GM12878 (cell line): Measurements from ENCODE around the gene KRT71. TPM values are rescaled to one million over a fixed set of nuclear protein-coding genes. Genes with fewer than 3 reads are reported as not detected.

Experiments used
- ATAC-seq: fragments of 200-7000 bp; cut with Tn5 transposase; 3 replicates; pipeline ENCODE4 v1.9.1; 2020; ENCODE audit warnings: mild to moderate bottlenecking, moderate library complexity
- BruUV-seq: library from RNA; stranded (reverse); fragments of 400-500 nt; replicated peaks from 2 replicates; lab custom pipeline; 2021; lab: Mats Ljungman, UMichigan
- CTCF ChIA-PET: fragments of 300-600 bp; sonication (Branson Sonifier 250); formaldehyde crosslinking; extraction: SDS; loops from one replicate; lab custom pipeline; 2021; ENCODE audit warnings: inconsistent platforms; lab: Yijun Ruan, JAX
- POLR2A ChIA-PET: fragments of 350-600 bp; formaldehyde crosslinking; extraction: SDS; loops from one replicate; lab custom pipeline; 2021; ENCODE audit warnings: inconsistent platforms; lab: Charles Lee
- RAD21 ChIA-PET: fragments of 300-600 bp; sonication (Branson Sonifier 250); formaldehyde crosslinking; loops from one replicate; lab custom pipeline; 2023; ENCODE audit warnings: antibody characterized with exemption; ENCODE audit not compliant: unreplicated experiment; lab: Charles Lee
- SMC1A ChIA-PET: fragments of 300-600 bp; sonication (Branson Sonifier 250); formaldehyde crosslinking; loops from one replicate; lab custom pipeline; 2023; ENCODE audit not compliant: unreplicated experiment, uncharacterized antibody; lab: Charles Lee
- DNase-seq: peaks from one replicate; pipeline ENCODE4 v3.0.0-alpha.2; 2011; ENCODE audit warnings: low read depth, low spot score
- FAIRE-seq: peaks from 3 replicates; lab custom pipeline; 2011; peaks lifted over from hg19 to GRCh38; lab: Jason Lieb, UNC
- H2AFZ ChIP-seq: 2 replicates; pipeline ENCODE4 v1.6.0; 2011; ENCODE audit warnings: low read depth, low read length, control low read depth; ENCODE audit not compliant: control insufficient read depth
- H3K27ac ChIP-seq: 2 replicates; pipeline ENCODE4 v1.5.1; 2011; ENCODE audit warnings: control low read depth; ENCODE audit not compliant: control insufficient read depth, insufficient read depth
- H3K27me3 ChIP-seq, 2 experiments: replicated peaks in 1 of 2; 2 replicates each; pipeline versions ENCODE4 v1.6.0 to v1.6.1; 2011; ENCODE audit warnings: low read length in 1 of 2; ENCODE audit not compliant: control insufficient read depth in 2 of 2, insufficient read depth in 2 of 2
- H3K36me3 ChIP-seq, 2 experiments: 2 replicates each; pipeline ENCODE4 v1.5.1; 2011; ENCODE audit warnings: low read length in 1 of 2; ENCODE audit not compliant: control insufficient read depth in 2 of 2, insufficient read depth in 2 of 2
- H3K4me1 ChIP-seq: 2 replicates; pipeline ENCODE4 v1.6.1; 2011; ENCODE audit warnings: mild to moderate bottlenecking, low read length, moderate library complexity, mixed read lengths; ENCODE audit not compliant: control insufficient read depth, insufficient read depth
- H3K4me2 ChIP-seq: 2 replicates; pipeline ENCODE4 v1.6.0; 2011; ENCODE audit warnings: control low read depth; ENCODE audit not compliant: control insufficient read depth, insufficient read depth
- H3K4me3 ChIP-seq: fragments of 200-600 bp; sonication (generic); 2 replicates; pipeline ENCODE4 v1.5.1; 2016
- H3K79me2 ChIP-seq: 2 replicates; pipeline ENCODE4 v1.6.0; 2011; ENCODE audit warnings: low read length; ENCODE audit not compliant: control insufficient read depth, insufficient read depth
- H3K9ac ChIP-seq: 2 replicates; pipeline ENCODE4 v1.8.0; 2011; ENCODE audit warnings: low read length, control low read depth, mixed read lengths; ENCODE audit not compliant: control insufficient read depth, insufficient read depth
- H3K9me3 ChIP-seq: replicated peaks from 3 replicates; pipeline ENCODE4 v1.5.1; 2011; ENCODE audit warnings: mild to moderate bottlenecking, low read length; ENCODE audit not compliant: control insufficient read depth, insufficient read depth
- H4K20me1 ChIP-seq: 2 replicates; pipeline ENCODE4 v1.6.0; 2011; ENCODE audit not compliant: control insufficient read depth, insufficient read depth
- ASH2L ChIP-seq: fragments of 300-600, 200-600 bp; sonication (generic); IDR thresholded peaks from 2 replicates; pipeline ENCODE4 v1.6.1; 2017; ENCODE audit warnings: low read depth, mild to moderate bottlenecking, borderline replicate concordance
- ATF3 ChIP-seq: IDR thresholded peaks from 2 replicates; pipeline ENCODE4 v1.6.1; 2011; ENCODE audit warnings: low read depth, mild to moderate bottlenecking, low read length, moderate library complexity, borderline replicate concordance; ENCODE audit errors: extremely low read depth
- CREB1 ChIP-seq: IDR thresholded peaks from 2 replicates; pipeline ENCODE4 v1.6.1; 2012; ENCODE audit warnings: low read depth, mild to moderate bottlenecking, inconsistent platforms
- EGR1 ChIP-seq, 2 experiments: IDR thresholded peaks; 1 replicate in 1 of 2; 2 replicates in 1 of 2; pipeline ENCODE4 v1.6.1; 2011 to 2012; ENCODE audit warnings: low read depth in 2 of 2, low read length in 2 of 2, borderline replicate concordance in 1 of 2, mild to moderate bottlenecking in 1 of 2, moderate library complexity in 1 of 2
- FOS ChIP-seq: IDR thresholded peaks from 3 replicates; pipeline ENCODE4 v1.6.1; 2011; ENCODE audit warnings: borderline replicate concordance; ENCODE audit not compliant: insufficient read length; ENCODE audit errors: extremely low read depth
- FOXK2 ChIP-seq: fragments of 450-650 bp; IDR thresholded peaks from 2 replicates; pipeline ENCODE4 v1.6.1; 2017; ENCODE audit warnings: mild to moderate bottlenecking, moderate library complexity
- IRF5 ChIP-seq: fragments of 450-650 bp; IDR thresholded peaks from 2 replicates; pipeline ENCODE4 v1.6.1; 2017; ENCODE audit warnings: borderline replicate concordance
- JUND ChIP-seq: IDR thresholded peaks from 2 replicates; pipeline ENCODE4 v1.6.1; 2012; ENCODE audit warnings: low read depth, mild to moderate bottlenecking, low read length, improper control_type of control experiment, moderate library complexity
- SKIL ChIP-seq: fragments of 450-650 bp; IDR thresholded peaks from 2 replicates; pipeline ENCODE4 v1.6.1; 2017; ENCODE audit warnings: mild to moderate bottlenecking, low read depth, inconsistent platforms; ENCODE audit not compliant: poor library complexity, severe bottlenecking
- SUZ12 ChIP-seq: fragments of 200-600 bp; sonication (generic); IDR thresholded peaks from one replicate; pipeline ENCODE4 v1.6.1; 2018; ENCODE audit warnings: antibody characterized with exemption, mild to moderate bottlenecking; ENCODE audit not compliant: unreplicated experiment
- TARDBP ChIP-seq: IDR thresholded peaks from 2 replicates; pipeline ENCODE4 v1.6.1; 2016; ENCODE audit warnings: borderline replicate concordance
- USF1 ChIP-seq: IDR thresholded peaks from 2 replicates; pipeline ENCODE4 v1.6.1; 2011; ENCODE audit warnings: borderline replicate concordance, low read depth, mild to moderate bottlenecking, moderate library complexity, mixed read lengths, low read length; ENCODE audit not compliant: insufficient read depth; ENCODE audit errors: extremely low read length
- YBX1 ChIP-seq: fragments of 450-650 bp; IDR thresholded peaks from 2 replicates; pipeline ENCODE4 v1.6.1; 2016; ENCODE audit warnings: antibody characterized with exemption
- ZBTB40 ChIP-seq: fragments of 450-650 bp; IDR thresholded peaks from 2 replicates; pipeline ENCODE4 v1.6.1; 2016; ENCODE audit warnings: mild to moderate bottlenecking, moderate library complexity, borderline replicate concordance
- WGBS: methylation state at CpG from one replicate; pipeline ENCODE4 v1.1.6; 2016; ENCODE audit warnings: low lambda C conversion rate; ENCODE audit not compliant: insufficient replicate concordance, insufficient coverage; ENCODE audit errors: missing lambda C conversion rate; 5-methylcytosine and 5-hydroxymethylcytosine counted together
- in situ Hi-C: fragments of 300-500 bp; cut with MboI; formaldehyde crosslinking; loops from 9 replicates; pipeline ENCODE4 v1.14.3; 2018; ENCODE audit warnings: mixed read lengths
- intact Hi-C: fragments of 100-400 bp; cut with micrococcal nuclease; formaldehyde crosslinking; loops from one replicate; pipeline ENCODE4 v1.14.2; 2022; ENCODE audit not compliant: unreplicated experiment
- polyA plus RNA-seq, 11 experiments: library from polyadenylated mRNA; depleted of rRNA in 4 of 11; unstranded in 6 of 11; stranded (reverse) in 5 of 11; fragments of >200 nt; fragmentation: Nextera tagmentation in 4 of 11; fragmentation: Illumina TruSeq in 1 of 11; extraction: Ambion mirVana in 4 of 11; extraction: Trizol in 1 of 11; gene quantifications; 1 replicate in 1 of 11; 2 replicates in 10 of 11; pipeline versions ENCODE4 v1.2.1 to v1.2.3, GENCODE V29; 2011 to 2016; ENCODE audit warnings: inconsistent platforms in 2 of 11, missing spikeins in 2 of 11, low read depth in 1 of 11
- total RNA-seq, 4 experiments: library from RNA; depleted of rRNA in 3 of 4; stranded (reverse); fragments of >200 nt in 3 of 4; fragmentation: Illumina TruSeq in 1 of 4; extraction: Trizol in 1 of 4; gene quantifications; 2 replicates each; pipeline versions ENCODE4 v1.2.1 to v1.2.3, GENCODE V29; 2013 to 2021

KRT71 gene
- total and polyA plus RNA-seq, 10 of the 15 experiments (the other 5 are each of a cell fraction or from before 2014, with no cell fraction given): not detected

- no peak overlapping the region for H3K9ac ChIP-seq
- FAIRE-seq (no peak), DNase-seq (no peak), ATAC-seq (no peak)
- WGBS: 0% methylated on average over 5 of the region's 5 CpGs
- ChIA-PET POLR2A (no interaction called here), CTCF (no interaction called here), RAD21 (no interaction called here), SMC1A (interaction anchor here (0.6 to 0.8 kb wide), 2 partner anchors 141 to 320 kb away, joined by 3 read pairs; no protein-coding TSS in a partner anchor)
- H3K4me1 ChIP-seq: no peaks in the 10 kb centered on the region
- H3K9me3 ChIP-seq: no peaks in the 10 kb centered on the region
- no peak overlapping the region for H3K4me3 ChIP-seq
- H3K36me3 ChIP-seq: no peaks in the 10 kb centered on the region
- H2AFZ ChIP-seq: no peak overlapping the region
- no peak overlapping the region for H3K4me2 ChIP-seq
- intact Hi-C loops: no loop called here
- H3K27ac ChIP-seq: no peak overlapping the region
- no TSS peak for BruUV-seq
- no peaks in the 10 kb centered on the region for H4K20me1 ChIP-seq
- in situ Hi-C loops: no loop called here
- H3K79me2 ChIP-seq: no peaks in the 10 kb centered on the region
- H3K27me3 ChIP-seq: no peaks in the 10 kb centered on the region; a peak in 1 of 4 replicates
- TF ChIP-seq IRF5 (no peak), USF1 (no peak), SKIL (no peak), EGR1 (IDR thresholded peaks at IDR 0.05; ENCODE audit: borderline replicate concordance in 1 of 2, low read depth in 2 of 2, low read length in 2 of 2) (no peak), ATF3 (no peak), FOS (no peak), SUZ12 (no peak), TARDBP (no peak), ASH2L (no peak), CREB1 (no peak), YBX1 (no peak), FOXK2 (no peak), ZBTB40 (no peak), JUND (no peak)
These were observed 13.7 kb downstream of the KRT71 start for GRCh38 chr12:52539083-52539820.
